HFFc6 (cell line): Measurements from ENCODE around the gene SLIT1. TPM values are rescaled to one million over a fixed set of nuclear protein-coding genes. Genes with fewer than 3 reads are reported as not detected.

ENCODE experiments used
- DNase-seq: peaks from one replicate; pipeline ENCODE4 v3.0.0-alpha.2; 2018
- H3K27ac Mint-ChIP-seq: 2 replicates; pipeline ENCODE4 v1.8.0; 2020; ENCODE audit warnings: mild to moderate bottlenecking, mixed read lengths
- H3K27me3 Mint-ChIP-seq: 2 replicates; pipeline ENCODE4 v1.8.0; 2021; ENCODE audit warnings: mild to moderate bottlenecking, moderate library complexity, mixed read lengths; ENCODE audit not compliant: insufficient read depth
- H3K36me3 Mint-ChIP-seq: 2 replicates; pipeline ENCODE4 v1.8.0; 2021; ENCODE audit warnings: low read depth, mixed read lengths
- H3K4me1 Mint-ChIP-seq: 2 replicates; pipeline ENCODE4 v1.8.0; 2020; ENCODE audit warnings: low read depth, mixed read lengths
- H3K4me3 Mint-ChIP-seq: 2 replicates; pipeline ENCODE4 v1.8.0; 2020; ENCODE audit warnings: mild to moderate bottlenecking, moderate library complexity, mixed read lengths
- H3K9me3 Mint-ChIP-seq: 2 replicates; pipeline ENCODE4 v1.8.0; 2020; ENCODE audit warnings: mild to moderate bottlenecking, mixed read lengths
- total RNA-seq, 6 experiments: library from RNA; stranded (reverse); fragmentation: NEBNext Ultra II Directional; extraction: Animal tissue kit (Norgen Biotek cat#: 25700); gene quantifications; 2 replicates in 1 of 6; 3 replicates in 5 of 6; pipeline ENCODE4 v1.2.3, GENCODE V29; 2021
- TF ChIP-seq, protein P1 (sequence below): fragments of 200-600 bp; sonication (generic); IDR thresholded peaks from 2 replicates; pipeline ENCODE4 v1.5.0; 2021; ENCODE audit warnings: antibody characterized with exemption, mild to moderate bottlenecking

Gene SLIT1
- total RNA-seq, 6 experiments from 2014 or later: 0.05 TPM; not detected in 5

DNA sequence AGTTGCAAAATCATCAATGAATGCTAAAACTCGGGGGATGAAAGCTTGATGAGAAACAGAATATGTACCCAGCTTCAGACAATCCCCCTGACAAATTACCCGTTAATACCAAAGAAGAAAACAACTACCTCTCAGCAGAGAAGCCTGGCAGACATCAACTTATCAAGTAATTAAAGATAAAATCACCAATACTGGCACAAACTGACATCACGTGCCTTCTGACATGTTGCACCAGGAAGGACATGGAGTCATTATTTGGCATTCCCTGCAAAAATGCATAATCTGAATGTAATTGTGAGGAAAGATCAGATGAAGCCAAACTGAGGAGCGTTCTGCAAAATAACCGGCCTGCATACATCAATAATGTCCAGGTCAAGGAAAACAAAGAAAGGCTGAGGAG lies 7.7 kb downstream of the SLIT1 start:
- no peaks in the 10 kb centered on the region for H3K9me3 Mint-ChIP-seq
- peaks cover 37% of the 10 kb centered on the region for H3K27me3 Mint-ChIP-seq
- no peaks in the 10 kb centered on the region for H3K4me1 Mint-ChIP-seq
- no peaks in the 10 kb centered on the region for H3K36me3 Mint-ChIP-seq
- H3K27ac Mint-ChIP-seq: no peak overlapping the region
- no peak for DNase-seq
- no peak overlapping the region for H3K4me3 Mint-ChIP-seq
- TF ChIP-seq, protein P1, sequence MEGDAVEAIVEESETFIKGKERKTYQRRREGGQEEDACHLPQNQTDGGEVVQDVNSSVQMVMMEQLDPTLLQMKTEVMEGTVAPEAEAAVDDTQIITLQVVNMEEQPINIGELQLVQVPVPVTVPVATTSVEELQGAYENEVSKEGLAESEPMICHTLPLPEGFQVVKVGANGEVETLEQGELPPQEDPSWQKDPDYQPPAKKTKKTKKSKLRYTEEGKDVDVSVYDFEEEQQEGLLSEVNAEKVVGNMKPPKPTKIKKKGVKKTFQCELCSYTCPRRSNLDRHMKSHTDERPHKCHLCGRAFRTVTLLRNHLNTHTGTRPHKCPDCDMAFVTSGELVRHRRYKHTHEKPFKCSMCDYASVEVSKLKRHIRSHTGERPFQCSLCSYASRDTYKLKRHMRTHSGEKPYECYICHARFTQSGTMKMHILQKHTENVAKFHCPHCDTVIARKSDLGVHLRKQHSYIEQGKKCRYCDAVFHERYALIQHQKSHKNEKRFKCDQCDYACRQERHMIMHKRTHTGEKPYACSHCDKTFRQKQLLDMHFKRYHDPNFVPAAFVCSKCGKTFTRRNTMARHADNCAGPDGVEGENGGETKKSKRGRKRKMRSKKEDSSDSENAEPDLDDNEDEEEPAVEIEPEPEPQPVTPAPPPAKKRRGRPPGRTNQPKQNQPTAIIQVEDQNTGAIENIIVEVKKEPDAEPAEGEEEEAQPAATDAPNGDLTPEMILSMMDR: no peak

DNA sequence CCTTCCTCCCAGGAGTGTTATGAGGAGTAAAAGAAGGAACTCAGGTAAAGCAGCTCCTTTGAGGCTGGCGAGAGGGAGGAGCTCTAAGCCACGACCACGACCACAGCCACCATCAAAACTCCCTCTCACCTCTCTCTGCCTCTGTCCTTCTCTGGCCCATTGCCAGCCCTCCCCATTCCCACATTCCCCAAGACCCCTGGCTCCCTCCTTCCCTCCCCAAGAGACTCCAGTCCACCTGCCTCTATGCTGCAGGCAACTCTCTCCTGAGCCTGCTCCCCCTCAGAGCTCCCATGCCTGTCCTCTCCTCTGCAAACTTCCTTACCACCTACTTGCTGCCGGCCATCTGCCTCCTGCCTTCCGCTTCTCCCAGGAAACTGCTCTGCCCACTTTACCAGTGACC lies 9.5 kb downstream of the SLIT1 start:
- Mint-ChIP-seq H3K4me3 (no peak overlapping the region), H3K9me3 (no peaks in the 10 kb centered on the region), H3K27me3 (peaks cover 36% of the 10 kb centered on the region), H3K36me3 (no peaks in the 10 kb centered on the region), H3K27ac (no peak overlapping the region), H3K4me1 (no peaks in the 10 kb centered on the region)
- no peak for DNase-seq
- TF ChIP-seq, protein P1: no peak

DNA sequence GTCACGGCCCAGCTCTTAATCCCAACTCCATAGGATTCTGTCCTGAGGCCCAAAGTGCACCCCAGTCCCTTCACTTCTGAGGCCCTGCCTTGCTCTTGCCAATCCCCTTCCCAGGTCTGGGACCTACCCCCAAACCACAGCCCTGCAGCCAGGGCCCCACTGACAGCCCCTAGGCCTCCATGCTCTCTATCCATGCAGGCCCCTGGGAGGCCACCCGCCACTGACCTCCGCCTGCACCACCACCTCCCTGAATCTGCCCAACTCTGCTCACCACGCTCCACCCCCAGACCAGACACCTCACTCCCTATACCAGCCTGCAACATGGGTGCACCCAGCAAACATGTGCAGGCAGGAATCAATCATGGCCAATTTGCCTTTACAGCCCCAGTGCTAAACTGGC lies 10.2 kb downstream of the SLIT1 start:
- no peaks in the 10 kb centered on the region for H3K9me3 Mint-ChIP-seq
- no peak overlapping the region for H3K4me3 Mint-ChIP-seq
- no peaks in the 10 kb centered on the region for H3K4me1 Mint-ChIP-seq
- H3K27ac Mint-ChIP-seq: no peak overlapping the region
- H3K36me3 Mint-ChIP-seq: no peaks in the 10 kb centered on the region
- TF ChIP-seq, protein P1: no peak
- DNase-seq: no peak
- peaks cover 34% of the 10 kb centered on the region for H3K27me3 Mint-ChIP-seq

DNA sequence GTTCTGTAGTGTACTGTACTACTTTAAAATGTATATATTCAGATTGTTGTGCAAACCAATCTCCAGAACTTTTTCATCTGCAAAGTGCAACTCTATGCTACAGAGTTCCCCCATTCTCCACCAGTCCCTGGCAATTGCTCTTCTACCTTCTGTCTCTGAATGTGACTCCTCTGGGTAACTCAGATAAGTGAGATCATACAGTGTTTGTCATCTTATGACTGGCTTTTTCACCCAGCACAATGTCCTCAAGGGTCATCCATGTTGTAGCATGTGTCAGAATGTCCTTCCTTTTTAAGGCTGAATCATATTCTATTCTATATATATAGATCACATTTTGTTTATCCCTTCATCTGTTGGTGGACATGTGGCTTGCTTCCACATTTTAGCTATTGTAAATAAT lies 10.8 kb downstream of the SLIT1 start:
- DNase-seq: no peak
- TF ChIP-seq, protein P1: no peak
- H3K36me3 Mint-ChIP-seq: no peaks in the 10 kb centered on the region
- peaks cover 28% of the 10 kb centered on the region for H3K27me3 Mint-ChIP-seq
- H3K4me3 Mint-ChIP-seq: no peak overlapping the region
- H3K27ac Mint-ChIP-seq: no peak overlapping the region
- no peaks in the 10 kb centered on the region for H3K9me3 Mint-ChIP-seq
- H3K4me1 Mint-ChIP-seq: no peaks in the 10 kb centered on the region

DNA sequence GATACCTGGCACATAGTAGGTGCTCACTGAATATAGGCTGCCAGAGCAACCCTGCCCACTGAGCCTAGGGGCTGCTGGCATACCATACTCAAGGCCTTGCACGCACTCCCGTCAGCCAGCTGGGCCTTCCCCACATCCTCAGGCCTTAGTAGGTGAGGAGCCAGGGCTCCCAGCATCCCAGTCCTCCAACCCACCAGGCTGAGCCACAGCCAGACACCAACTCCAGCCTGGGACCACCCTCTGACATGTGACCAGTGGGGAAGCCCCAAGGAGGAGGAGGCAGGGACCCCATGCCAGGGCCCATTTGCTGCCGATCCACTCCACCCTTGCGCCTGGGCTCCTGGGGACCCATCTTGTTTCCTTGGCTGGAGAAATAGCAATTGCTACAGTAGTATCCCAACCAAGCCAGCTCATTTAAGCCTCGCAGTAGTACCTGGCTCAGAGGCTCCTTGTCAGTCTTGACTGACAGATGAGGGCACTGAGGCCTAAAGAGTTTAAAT lies 11.4 kb downstream of the SLIT1 start:
- Mint-ChIP-seq H3K27ac (no peak overlapping the region), H3K4me3 (no peak overlapping the region), H3K4me1 (no peaks in the 10 kb centered on the region), H3K9me3 (no peaks in the 10 kb centered on the region), H3K27me3 (peaks cover 32% of the 10 kb centered on the region), H3K36me3 (no peaks in the 10 kb centered on the region)
- no peak for DNase-seq
- TF ChIP-seq, protein P1: no peak

DNA sequence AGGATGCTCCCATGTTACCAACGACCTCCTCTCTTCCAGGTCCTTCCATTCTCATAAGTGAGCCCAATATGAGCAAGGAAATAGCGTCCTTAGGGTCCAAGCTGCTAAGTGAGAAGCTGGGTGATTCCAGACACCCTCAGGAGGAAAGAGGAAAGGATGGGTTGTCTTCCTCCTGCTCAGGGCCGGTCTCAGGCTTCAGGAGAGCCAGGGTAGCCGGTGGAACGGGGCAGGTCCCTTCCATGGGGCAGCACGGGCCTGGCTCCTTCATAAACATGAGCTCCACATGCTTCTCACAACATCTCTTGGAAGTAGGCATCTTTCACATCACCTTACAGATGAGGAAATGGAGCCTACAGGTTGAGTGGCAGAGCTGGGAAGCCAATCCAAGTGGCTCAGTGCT lies 12.7 kb downstream of the SLIT1 start:
- H3K4me3 Mint-ChIP-seq: no peak overlapping the region
- H3K27ac Mint-ChIP-seq: no peak overlapping the region
- no peaks in the 10 kb centered on the region for H3K36me3 Mint-ChIP-seq
- no peaks in the 10 kb centered on the region for H3K9me3 Mint-ChIP-seq
- TF ChIP-seq, protein P1: no peak
- H3K4me1 Mint-ChIP-seq: no peaks in the 10 kb centered on the region
- peaks cover 29% of the 10 kb centered on the region for H3K27me3 Mint-ChIP-seq
- no peak for DNase-seq
